ENCODE data around the gene ADRA2C. TPM values are rescaled to one million over a fixed set of nuclear protein-coding genes. Genes with fewer than 3 reads are reported as not detected.
A peak's percentile ranks its signal among the peaks of the same experiment; 100 is the strongest.

The ADRA2C gene
- total and polyA plus RNA-seq, 2 experiments from 2014 or later = 6.3 to 7.7 TPM

DNA sequence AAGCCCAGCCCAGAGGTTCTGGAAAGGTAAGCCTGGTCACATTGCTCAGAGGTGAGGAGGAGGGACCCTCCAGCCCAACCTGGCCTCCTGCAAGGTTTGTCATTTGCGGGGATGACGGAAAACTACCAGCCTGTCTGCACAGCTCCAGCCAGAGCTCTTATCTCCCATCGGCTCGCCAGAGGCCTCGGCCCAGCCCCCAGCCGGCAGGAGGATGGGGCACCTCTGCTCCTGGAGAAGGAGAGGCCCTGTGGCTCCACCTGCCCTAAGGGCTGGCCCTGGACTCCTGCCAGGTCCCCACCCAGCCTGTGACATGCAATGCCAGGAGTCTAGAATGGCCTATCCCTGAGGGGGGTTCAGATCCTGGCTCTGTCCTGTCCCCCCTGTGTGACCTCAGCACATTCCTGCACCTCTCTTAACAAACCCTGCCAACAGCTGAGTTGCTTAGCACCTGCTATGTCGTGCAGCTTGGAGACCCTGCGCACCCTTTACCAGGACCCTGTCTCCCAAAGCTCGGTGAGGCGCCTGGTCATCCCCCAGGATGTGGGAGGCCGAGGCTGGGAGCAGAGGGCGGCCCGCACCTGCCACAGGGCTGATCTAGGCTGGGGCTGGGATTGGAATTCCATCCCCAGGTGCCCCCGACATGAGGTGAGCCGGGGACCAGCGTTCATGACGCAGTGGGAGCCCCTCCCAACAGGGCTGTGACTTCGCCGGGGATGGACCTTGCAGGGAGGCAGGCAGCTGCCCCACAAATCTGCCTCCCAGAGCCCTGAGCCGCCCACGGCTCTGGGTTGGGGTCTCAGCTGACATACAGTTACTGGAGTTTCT lies 14.4 kb downstream of the ADRA2C start:
- Histone ChIP-seq H4K20me1 (ENCODE audit: insufficient read depth, poor library complexity, severe bottlenecking) (no peaks in the 10 kb centered on the region), H3K27me3 (no peaks in the 10 kb centered on the region), H3K9me3 (ENCODE audit: low read depth) (no peaks in the 10 kb centered on the region), H2AFZ (no peak overlapping the region), H3K4me1 (ENCODE audit: insufficient read depth) (peaks cover 25% of the 10 kb centered on the region), H3K9me2 (replicated peaks; ENCODE audit: insufficient read depth) (no peaks in the 10 kb centered on the region), H3K4me3 (no peak overlapping the region), H3K27ac (peak overlapping the region; percentile 71), H3K36me3 (replicated peaks; ENCODE audit: insufficient read depth, low read depth) (no peaks in the 10 kb centered on the region), H3K4me2 (peak overlapping the region; percentile 14), H3K79me2 (no peaks in the 10 kb centered on the region)
- 58% methylated on average over 21 of the region's 21 CpGs for WGBS (ENCODE audit: low lambda C conversion rate, missing lambda C conversion rate)
- DNase-seq (ENCODE audit: low spot score) = peak; percentile 90
- TF ChIP-seq EZH2phosphoT487 (IDR thresholded peaks at IDR 0.05; ENCODE audit: low read depth, severe bottlenecking, unreplicated experiment) = no peak
- TF ChIP-seq EZH2 (IDR thresholded peaks at IDR 0.05; ENCODE audit: borderline replicate concordance) = no peak
- TF ChIP-seq, protein P1, sequence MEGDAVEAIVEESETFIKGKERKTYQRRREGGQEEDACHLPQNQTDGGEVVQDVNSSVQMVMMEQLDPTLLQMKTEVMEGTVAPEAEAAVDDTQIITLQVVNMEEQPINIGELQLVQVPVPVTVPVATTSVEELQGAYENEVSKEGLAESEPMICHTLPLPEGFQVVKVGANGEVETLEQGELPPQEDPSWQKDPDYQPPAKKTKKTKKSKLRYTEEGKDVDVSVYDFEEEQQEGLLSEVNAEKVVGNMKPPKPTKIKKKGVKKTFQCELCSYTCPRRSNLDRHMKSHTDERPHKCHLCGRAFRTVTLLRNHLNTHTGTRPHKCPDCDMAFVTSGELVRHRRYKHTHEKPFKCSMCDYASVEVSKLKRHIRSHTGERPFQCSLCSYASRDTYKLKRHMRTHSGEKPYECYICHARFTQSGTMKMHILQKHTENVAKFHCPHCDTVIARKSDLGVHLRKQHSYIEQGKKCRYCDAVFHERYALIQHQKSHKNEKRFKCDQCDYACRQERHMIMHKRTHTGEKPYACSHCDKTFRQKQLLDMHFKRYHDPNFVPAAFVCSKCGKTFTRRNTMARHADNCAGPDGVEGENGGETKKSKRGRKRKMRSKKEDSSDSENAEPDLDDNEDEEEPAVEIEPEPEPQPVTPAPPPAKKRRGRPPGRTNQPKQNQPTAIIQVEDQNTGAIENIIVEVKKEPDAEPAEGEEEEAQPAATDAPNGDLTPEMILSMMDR (IDR thresholded peaks at IDR 0.05; ENCODE audit: poor library complexity) = no peak

DNA sequence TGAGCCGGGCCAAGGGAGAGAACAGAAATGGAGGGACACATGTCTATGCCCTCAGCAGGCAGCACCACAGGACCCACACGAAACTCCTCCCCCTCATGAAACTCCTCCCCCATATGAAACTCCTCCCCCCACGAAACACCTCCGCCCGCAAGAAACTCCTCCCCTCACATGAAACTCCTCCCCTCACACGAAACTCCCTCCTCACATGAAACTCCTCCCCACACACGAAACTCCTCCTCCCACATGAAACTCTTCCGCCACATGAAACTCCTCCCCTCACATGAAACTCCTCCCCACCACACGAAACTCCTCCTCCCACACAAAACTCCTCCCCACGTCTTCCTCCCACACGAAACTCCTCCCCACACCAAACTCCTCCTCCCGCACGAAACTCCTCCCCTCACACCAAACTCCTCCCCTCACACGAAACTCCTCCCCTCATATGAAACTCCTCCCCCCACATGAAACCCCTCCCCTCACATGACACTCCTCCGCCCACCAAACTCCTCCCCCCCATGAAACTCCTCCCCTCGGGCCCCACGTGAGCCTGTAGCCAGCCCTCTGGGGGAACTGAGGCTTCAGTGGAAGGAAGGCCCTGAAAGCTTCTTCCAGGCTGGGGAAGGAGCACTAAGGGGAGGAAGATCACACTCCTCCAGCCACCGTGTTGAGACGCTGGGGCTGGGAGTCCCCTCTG lies 15.2 kb downstream of the ADRA2C start:
- no peak overlapping the region for H2AFZ ChIP-seq
- no peaks in the 10 kb centered on the region for H3K9me3 ChIP-seq (ENCODE audit: low read depth)
- H4K20me1 ChIP-seq (ENCODE audit: insufficient read depth, poor library complexity, severe bottlenecking) = no peaks in the 10 kb centered on the region
- no peaks in the 10 kb centered on the region for H3K9me2 ChIP-seq (replicated peaks; ENCODE audit: insufficient read depth)
- DNase-seq (ENCODE audit: low spot score) = no peak
- H3K27ac ChIP-seq = no peak overlapping the region
- no peak overlapping the region for H3K4me3 ChIP-seq
- H3K4me1 ChIP-seq (ENCODE audit: insufficient read depth) = peaks cover 25% of the 10 kb centered on the region
- H3K36me3 ChIP-seq (replicated peaks; ENCODE audit: insufficient read depth, low read depth) = no peaks in the 10 kb centered on the region
- no peaks in the 10 kb centered on the region for H3K27me3 ChIP-seq
- H3K79me2 ChIP-seq = no peaks in the 10 kb centered on the region
- TF ChIP-seq EZH2phosphoT487 (IDR thresholded peaks at IDR 0.05; ENCODE audit: low read depth, severe bottlenecking, unreplicated experiment) (no peak), EZH2 (IDR thresholded peaks at IDR 0.05; ENCODE audit: borderline replicate concordance) (no peak)
- TF ChIP-seq, protein P1 (IDR thresholded peaks at IDR 0.05; ENCODE audit: poor library complexity) = no peak
- WGBS (ENCODE audit: low lambda C conversion rate, missing lambda C conversion rate) = 97% methylated on average over 17 of the region's 19 CpGs
- no peak overlapping the region for H3K4me2 ChIP-seq

DNA sequence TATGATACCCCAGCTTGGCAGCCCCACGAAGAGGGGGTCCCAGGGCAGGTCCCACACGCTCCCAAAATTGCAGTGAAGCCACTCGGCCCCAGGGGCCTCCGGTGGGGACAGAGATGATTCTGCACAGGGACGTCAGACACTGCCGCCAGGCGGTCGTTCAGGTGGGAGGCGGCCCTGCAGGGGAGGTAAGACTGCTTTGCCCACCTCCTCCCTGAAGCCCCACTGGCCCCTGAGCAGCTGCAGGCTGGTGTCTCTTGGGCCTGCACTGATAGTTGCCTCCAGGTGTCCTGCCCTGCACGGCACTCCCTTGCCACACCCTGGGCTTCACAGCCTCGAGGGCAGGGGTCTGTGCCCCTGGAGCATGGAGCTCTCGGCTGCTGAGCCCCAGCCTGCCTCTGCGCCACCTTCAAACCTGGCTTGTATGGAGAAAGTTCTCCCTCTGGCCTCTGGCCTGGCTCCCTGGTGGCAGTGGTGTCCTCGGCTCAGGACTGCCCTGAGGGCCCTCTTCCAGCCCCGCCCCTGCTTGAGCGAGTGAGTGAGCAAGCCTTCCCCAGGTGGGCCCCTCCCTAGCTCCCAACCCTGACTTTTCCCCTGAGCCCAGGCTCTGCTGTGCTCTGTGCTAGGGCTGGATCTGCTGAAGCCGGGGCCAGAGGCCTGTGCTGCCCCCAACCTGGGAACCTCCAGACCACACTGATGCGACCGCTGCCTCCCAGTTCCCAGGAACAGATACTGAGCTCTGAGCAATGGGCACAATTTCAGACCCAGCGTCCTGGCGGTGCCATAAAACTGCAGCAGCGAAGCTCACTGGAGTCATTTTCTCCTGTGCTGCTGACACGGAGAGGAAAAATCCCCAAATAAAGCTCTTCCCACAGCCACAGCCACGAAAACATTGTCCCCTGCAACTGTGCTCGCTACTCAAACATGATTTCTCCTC lies 16.1 kb downstream of the ADRA2C start:
- H3K4me3 ChIP-seq = no peak overlapping the region
- H3K9me3 ChIP-seq (ENCODE audit: low read depth) = no peaks in the 10 kb centered on the region
- 83% methylated on average over 24 of the region's 25 CpGs for WGBS (ENCODE audit: low lambda C conversion rate, missing lambda C conversion rate)
- H3K4me2 ChIP-seq = no peak overlapping the region
- DNase-seq (ENCODE audit: low spot score) = peak; percentile 52
- peaks cover 25% of the 10 kb centered on the region for H3K4me1 ChIP-seq (ENCODE audit: insufficient read depth)
- TF ChIP-seq, protein P1 (IDR thresholded peaks at IDR 0.05; ENCODE audit: poor library complexity) = no peak
- no peak for TF ChIP-seq EZH2 (IDR thresholded peaks at IDR 0.05; ENCODE audit: borderline replicate concordance)
- TF ChIP-seq EZH2phosphoT487 (IDR thresholded peaks at IDR 0.05; ENCODE audit: low read depth, severe bottlenecking, unreplicated experiment) = no peak
- no peaks in the 10 kb centered on the region for H3K79me2 ChIP-seq
- no peaks in the 10 kb centered on the region for H4K20me1 ChIP-seq (ENCODE audit: insufficient read depth, poor library complexity, severe bottlenecking)
- no peaks in the 10 kb centered on the region for H3K36me3 ChIP-seq (replicated peaks; ENCODE audit: insufficient read depth, low read depth)
- no peak overlapping the region for H3K27ac ChIP-seq
- no peak overlapping the region for H2AFZ ChIP-seq
- no peaks in the 10 kb centered on the region for H3K9me2 ChIP-seq (replicated peaks; ENCODE audit: insufficient read depth)
- no peaks in the 10 kb centered on the region for H3K27me3 ChIP-seq

Data from hepatocyte (in vitro differentiated cells).